Stomach (tissue), 9 donors: ENCODE measurements around the gene ITGA3. TPM values are rescaled to one million over a fixed set of nuclear protein-coding genes. Genes with fewer than 3 reads are reported as not detected.

Experiments used
- DNase-seq, 2 donors: peaks; one replicate each; pipeline versions ENCODE4 v3.0.0 to v3.0.0-alpha.2; 2013 to 2019
- H3K27ac ChIP-seq, 5 donors: fragments of 200-600 bp in 4 of 5; sonication (generic) in 4 of 5; one replicate each; pipeline ENCODE4 v1.5.1; 2013 to 2019; ENCODE audit warnings: mild to moderate bottlenecking in 1 of 5, moderate library complexity in 1 of 5
- H3K27me3 ChIP-seq, 3 donors: fragments of 200-600 bp; sonication (generic); one replicate each; pipeline ENCODE4 v1.5.1; 2017 to 2019; ENCODE audit warnings: mixed run types in 1 of 3
- H3K36me3 ChIP-seq, 4 donors: fragments of 200-600 bp; sonication (generic); 1 replicate in 3 of 4; 2 replicates in 1 of 4; pipeline ENCODE4 v1.5.1; 2016 to 2019
- H3K4me1 ChIP-seq, 4 donors: fragments of 200-600 bp; sonication (generic); one replicate each; pipeline ENCODE4 v1.5.1; 2016 to 2019
- H3K4me3 ChIP-seq, 4 donors: fragments of 200-600 bp; sonication (generic) in 3 of 4; one replicate each; pipeline ENCODE4 v1.5.1; 2016 to 2019; ENCODE audit warnings: mild to moderate bottlenecking in 1 of 4
- H3K9me3 ChIP-seq, 4 donors: fragments of 200-600 bp; sonication (generic); one replicate each; pipeline ENCODE4 v1.5.1; 2016 to 2019
- EP300 ChIP-seq: sonication (generic); formaldehyde crosslinking; IDR thresholded peaks from one replicate; pipeline ENCODE4 v1.6.1; 2017; ENCODE audit warnings: antibody characterized with exemption
- POLR2A ChIP-seq, 4 donors: fragments of 450-650 bp; IDR thresholded peaks; one replicate each; pipeline ENCODE4 v1.6.1; 2016; ENCODE audit warnings: antibody characterized with exemption in 4 of 4, control low read depth in 2 of 4, mild to moderate bottlenecking in 1 of 4, moderate library complexity in 1 of 4
- POLR2AphosphoS5 ChIP-seq, 3 donors: sonication (generic); formaldehyde crosslinking; IDR thresholded peaks; one replicate each; pipeline ENCODE4 v1.6.1; 2016; ENCODE audit warnings: antibody characterized with exemption in 3 of 3
- WGBS, 5 donors: extraction: QIAGEN DNeasy Blood & Tissue Kit in 3 of 5; methylation state at CpG; one replicate each; pipeline versions ENCODE4 v1.1.5 to v1.1.7; 2013 to 2018; 5-methylcytosine and 5-hydroxymethylcytosine counted together
- intact Hi-C: fragments of 100-400 bp; cut with DNase I; formaldehyde crosslinking; loops from one replicate; pipeline ENCODE4 v1.15.1; 2023; ENCODE audit warnings: low total_unique reads
- polyA plus RNA-seq, 3 donors: library from polyadenylated mRNA; stranded (reverse); fragments of 200-250 nt; gene quantifications; one replicate each; pipeline ENCODE4 v1.2.3, GENCODE V29; 2013
- total RNA-seq, 5 donors: library from RNA; depleted of rRNA; stranded (reverse); fragments of >200 nt; gene quantifications; one replicate each; pipeline versions ENCODE4 v1.1.0 to v1.2.3, GENCODE V29; 2014 to 2016
- TF ChIP-seq, protein P1 (sequence below), 7 experiments: fragments of 450-650 bp in 4 of 7; fragments of 200-600 bp in 3 of 7; sonication (generic) in 3 of 7; IDR thresholded peaks; one replicate each; pipeline ENCODE4 v1.5.1; 2016 to 2019; ENCODE audit warnings: antibody characterized with exemption in 7 of 7, control low read depth in 2 of 7, mild to moderate bottlenecking in 1 of 7
- donor health status: healthy with polysubstance abuse.
- donor health status: Bipolar disorder and iron deficiency.
- donor health status: healthy.

The ITGA3 gene
- total and polyA plus RNA-seq, 8 donors = 6.9 to 698 (median 73.9) TPM

DNA sequence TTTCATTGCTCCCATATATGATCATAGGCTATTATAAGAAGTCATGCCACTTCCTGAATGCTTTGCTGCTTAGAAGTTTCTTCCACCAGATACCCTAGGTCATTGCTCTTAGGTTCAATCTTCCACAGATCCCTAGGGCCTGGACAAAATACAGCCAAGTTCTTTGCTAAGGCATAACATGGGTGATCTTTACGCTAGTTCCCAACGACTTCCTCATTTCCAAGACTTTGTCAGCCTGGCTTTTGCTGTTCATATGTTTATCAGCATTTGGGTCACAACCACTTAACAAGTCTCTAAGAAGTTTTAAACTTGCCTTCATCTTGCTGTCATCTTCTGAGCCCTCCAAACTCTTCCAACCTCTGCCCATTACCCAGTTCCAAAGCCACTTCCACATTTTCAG lies 40.8 kb upstream of the ITGA3 start:
- Histone ChIP-seq H3K27me3 (peaks cover 0 to 14% (median 0%) of the 10 kb centered on the region in 3 donors), H3K9me3 (peaks cover 0 to 24% (median 15%) of the 10 kb centered on the region in 4 donors), H3K27ac (no peak overlapping the region), H3K4me3 (no peak overlapping the region), H3K36me3 (no peaks in the 10 kb centered on the region), H3K4me1 (no peaks in the 10 kb centered on the region)
- intact Hi-C loops = no loop called here
- WGBS, 5 donors = 89 to 91% (median 90%) methylated on average over 2 of the region's 2 CpGs
- no peak for DNase-seq
- no peak for TF ChIP-seq POLR2AphosphoS5 (IDR thresholded peaks at IDR 0.05)
- TF ChIP-seq POLR2A (IDR thresholded peaks at IDR 0.05) = no peak
- TF ChIP-seq, protein P1, sequence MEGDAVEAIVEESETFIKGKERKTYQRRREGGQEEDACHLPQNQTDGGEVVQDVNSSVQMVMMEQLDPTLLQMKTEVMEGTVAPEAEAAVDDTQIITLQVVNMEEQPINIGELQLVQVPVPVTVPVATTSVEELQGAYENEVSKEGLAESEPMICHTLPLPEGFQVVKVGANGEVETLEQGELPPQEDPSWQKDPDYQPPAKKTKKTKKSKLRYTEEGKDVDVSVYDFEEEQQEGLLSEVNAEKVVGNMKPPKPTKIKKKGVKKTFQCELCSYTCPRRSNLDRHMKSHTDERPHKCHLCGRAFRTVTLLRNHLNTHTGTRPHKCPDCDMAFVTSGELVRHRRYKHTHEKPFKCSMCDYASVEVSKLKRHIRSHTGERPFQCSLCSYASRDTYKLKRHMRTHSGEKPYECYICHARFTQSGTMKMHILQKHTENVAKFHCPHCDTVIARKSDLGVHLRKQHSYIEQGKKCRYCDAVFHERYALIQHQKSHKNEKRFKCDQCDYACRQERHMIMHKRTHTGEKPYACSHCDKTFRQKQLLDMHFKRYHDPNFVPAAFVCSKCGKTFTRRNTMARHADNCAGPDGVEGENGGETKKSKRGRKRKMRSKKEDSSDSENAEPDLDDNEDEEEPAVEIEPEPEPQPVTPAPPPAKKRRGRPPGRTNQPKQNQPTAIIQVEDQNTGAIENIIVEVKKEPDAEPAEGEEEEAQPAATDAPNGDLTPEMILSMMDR (IDR thresholded peaks at IDR 0.05) = no peak
- TF ChIP-seq EP300 = no peak

- no peak overlapping the region for H3K4me3 ChIP-seq
- DNase-seq = no peak
- H3K9me3 ChIP-seq = peaks cover 0 to 9% (median 7%) of the 10 kb centered on the region in 4 donors
- 86 to 97% (median 95%) methylated on average over 1 of the region's 1 CpG for WGBS, 5 donors
- H3K4me1 ChIP-seq = peaks cover 0 to 5% (median 0%) of the 10 kb centered on the region in 4 donors
- no peaks in the 10 kb centered on the region for H3K36me3 ChIP-seq
- no peaks in the 10 kb centered on the region for H3K27me3 ChIP-seq
- no peak overlapping the region for H3K27ac ChIP-seq
- TF ChIP-seq, protein P1 (IDR thresholded peaks at IDR 0.05) = no peak
- no peak for TF ChIP-seq POLR2AphosphoS5 (IDR thresholded peaks at IDR 0.05)
- TF ChIP-seq POLR2A (IDR thresholded peaks at IDR 0.05) = no peak
- no peak for TF ChIP-seq EP300
- intact Hi-C loops = no loop called here
Measured at GRCh38 chr17:50018909-50019308, 37.0 kb upstream of the ITGA3 start.

DNA sequence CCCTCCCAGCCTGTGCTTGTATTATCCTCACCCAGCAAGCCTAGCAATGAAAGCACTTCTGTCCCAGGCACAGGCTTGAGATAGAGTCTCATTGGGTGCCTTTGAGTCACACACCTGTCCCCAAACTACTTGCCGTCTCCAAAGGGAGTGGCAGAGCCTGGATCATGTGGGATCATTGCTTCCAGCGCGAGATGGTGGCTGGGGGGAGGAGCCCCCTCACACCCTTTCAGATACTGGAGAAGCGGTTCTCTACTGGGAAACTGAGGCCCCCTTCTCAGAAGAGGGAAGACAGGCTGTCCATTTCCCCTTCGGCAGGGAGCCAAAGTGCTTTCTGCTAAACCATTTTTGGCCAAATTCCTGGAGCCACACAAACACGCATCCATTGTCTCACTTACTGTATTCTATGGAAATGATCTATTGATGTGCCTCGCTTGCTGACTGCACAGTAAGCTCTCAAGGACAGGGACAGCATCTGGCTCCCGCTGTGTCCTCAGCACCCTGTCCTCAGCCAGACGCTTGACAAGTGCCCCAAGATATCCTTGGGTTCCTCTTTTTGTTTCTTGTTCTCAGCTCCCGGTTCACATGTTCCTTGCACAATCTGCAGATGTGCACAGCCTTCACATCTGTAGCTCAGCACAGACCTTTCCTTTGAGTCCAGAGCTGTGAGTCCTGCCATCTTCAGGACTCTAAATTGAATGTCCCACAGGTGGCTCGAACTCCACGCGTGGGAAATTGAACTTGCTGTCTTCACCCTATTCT lies 34.9 kb upstream of the ITGA3 start:
- WGBS, 5 donors = 50 to 65% (median 58%) methylated on average over 12 to 13 of the region's 13 CpGs
- DNase-seq = no peak

GRCh38 chr17:50021681-50022370 lies 34.1 kb upstream of the ITGA3 start:
- 87 to 94% (median 91%) methylated on average over 6 of the region's 6 CpGs for WGBS, 5 donors
- Histone ChIP-seq H3K36me3 (no peaks in the 10 kb centered on the region), H3K27me3 (no peaks in the 10 kb centered on the region), H3K4me1 (peaks cover 0 to 9% (median 3%) of the 10 kb centered on the region in 4 donors), H3K4me3 (no peak overlapping the region), H3K9me3 (no peaks in the 10 kb centered on the region), H3K27ac (no peak overlapping the region)
- TF ChIP-seq EP300 (no peak), POLR2A (IDR thresholded peaks at IDR 0.05) (no peak)
- TF ChIP-seq, protein P1 (IDR thresholded peaks at IDR 0.05) = no peak
- intact Hi-C loops = no loop called here
- no peak for DNase-seq

More for the DNA sequence above, 34.9 kb upstream of the ITGA3 start:
- H3K27me3 ChIP-seq = no peaks in the 10 kb centered on the region
- TF ChIP-seq POLR2A (IDR thresholded peaks at IDR 0.05) (no peak), POLR2AphosphoS5 (IDR thresholded peaks at IDR 0.05) (no peak), EP300 (no peak)
- TF ChIP-seq, protein P1 (IDR thresholded peaks at IDR 0.05) = no peak
- H3K36me3 ChIP-seq = no peaks in the 10 kb centered on the region
- H3K27ac ChIP-seq = no peak overlapping the region
- intact Hi-C loops = no loop called here
- peaks cover 0 to 5% (median 0%) of the 10 kb centered on the region in 4 donors for H3K4me1 ChIP-seq
- H3K9me3 ChIP-seq = no peaks in the 10 kb centered on the region
- no peak overlapping the region for H3K4me3 ChIP-seq
